Ramos (cell line): ENCODE measurements around the gene IMP4.

Source experiments
- in situ Hi-C: fragments of 300-500 bp; cut with MboI; formaldehyde crosslinking; loops from one replicate; pipeline ENCODE4 v1.14.3; 2022; ENCODE audit warnings: low sequenced_read_pairs; ENCODE audit not compliant: unreplicated experiment

The IMP4 gene

GRCh38 chr2:130336150-130336876, 6.4 kb upstream of the IMP4 start:
- in situ Hi-C loops, result loop anchor here (5.0 kb wide), 1 partner anchor 154 kb away; the partner anchor contains the start of genes MZT2B and SMPD4

- in situ Hi-C loops, result loop anchor here (5.0 kb wide), 1 partner anchor 155 kb away; the partner anchor contains the start of genes MZT2B and SMPD4
These were observed 5.6 kb upstream of the IMP4 start for GRCh38 chr2:130336877-130337734.

- in situ Hi-C loops, result loop anchor here (5.0 kb wide), 1 partner anchor 156 kb away; the partner anchor contains the start of genes MZT2B and SMPD4
These were observed 4.9 kb upstream of the IMP4 start for GRCh38 chr2:130337735-130338325.

GRCh38 chr2:130338793-130339345, 3.8 kb upstream of the IMP4 start:
- in situ Hi-C loops, result loop anchor here (5.0 kb wide), 1 partner anchor 157 kb away; the partner anchor contains the start of genes MZT2B and SMPD4

- in situ Hi-C loops, result loop anchor here (5.0 kb wide), 1 partner anchor 158 kb away; the partner anchor contains the start of genes MZT2B and SMPD4
These were observed 2.6 kb upstream of the IMP4 start for GRCh38 chr2:130339885-130340745.

- in situ Hi-C loops, result no loop called here
These were observed 1.1 kb upstream of the IMP4 start for GRCh38 chr2:130341562-130342019.

- in situ Hi-C loops, result no loop called here
These were observed 621 bp upstream of the IMP4 start for GRCh38 chr2:130342020-130342532.

GRCh38 chr2:130344578-130344977, 1.9 kb downstream of the IMP4 start:
- in situ Hi-C loops, result no loop called here

- in situ Hi-C loops, result loop anchor here (5.0 kb wide), 1 partner anchor 42 kb away; no protein-coding TSS in a partner anchor
These were observed 2.4 kb downstream of the IMP4 start for GRCh38 chr2:130345091-130345490.

- in situ Hi-C loops, result loop anchor here (5.0 kb wide), 1 partner anchor 42 kb away; no protein-coding TSS in a partner anchor
These were observed 2.9 kb downstream of the IMP4 start for GRCh38 chr2:130345611-130346010.

GRCh38 chr2:130346041-130346740, 3.5 kb downstream of the IMP4 start:
- in situ Hi-C loops, result loop anchor here (5.0 kb wide), 1 partner anchor 41 kb away; no protein-coding TSS in a partner anchor

- in situ Hi-C loops, result loop anchor here (5.0 kb wide), 1 partner anchor 41 kb away; no protein-coding TSS in a partner anchor
These were observed 4.0 kb downstream of the IMP4 start for GRCh38 chr2:130346741-130347066.

- in situ Hi-C loops, result loop anchor here (5.0 kb wide), 1 partner anchor 40 kb away; no protein-coding TSS in a partner anchor
These were observed 4.7 kb downstream of the IMP4 start for GRCh38 chr2:130347220-130347925.

- in situ Hi-C loops, result loop anchor here (5.0 kb wide), 1 partner anchor 38 kb away; no protein-coding TSS in a partner anchor
These were observed 6.5 kb downstream of the IMP4 start for GRCh38 chr2:130349174-130349573.

GRCh38 chr2:130351711-130352110, 9.0 kb downstream of the IMP4 start:
- in situ Hi-C loops, result no loop called here

GRCh38 chr2:130352237-130352636, 9.5 kb downstream of the IMP4 start:
- in situ Hi-C loops, result no loop called here

GRCh38 chr2:130353291-130354138, 10.8 kb downstream of the IMP4 start:
- in situ Hi-C loops, result no loop called here
